Measurements from ENCODE around the gene OR51B2.
"Not testable (repeated sequence)": the region's sequence is repeated elsewhere in the genome, so short reads cannot be mapped to it uniquely, and the experiment has no call there.

OR51B2 gene, protein sequence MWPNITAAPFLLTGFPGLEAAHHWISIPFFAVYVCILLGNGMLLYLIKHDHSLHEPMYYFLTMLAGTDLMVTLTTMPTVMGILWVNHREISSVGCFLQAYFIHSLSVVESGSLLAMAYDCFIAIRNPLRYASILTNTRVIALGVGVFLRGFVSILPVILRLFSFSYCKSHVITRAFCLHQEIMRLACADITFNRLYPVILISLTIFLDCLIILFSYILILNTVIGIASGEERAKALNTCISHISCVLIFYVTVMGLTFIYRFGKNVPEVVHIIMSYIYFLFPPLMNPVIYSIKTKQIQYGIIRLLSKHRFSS

DNA sequence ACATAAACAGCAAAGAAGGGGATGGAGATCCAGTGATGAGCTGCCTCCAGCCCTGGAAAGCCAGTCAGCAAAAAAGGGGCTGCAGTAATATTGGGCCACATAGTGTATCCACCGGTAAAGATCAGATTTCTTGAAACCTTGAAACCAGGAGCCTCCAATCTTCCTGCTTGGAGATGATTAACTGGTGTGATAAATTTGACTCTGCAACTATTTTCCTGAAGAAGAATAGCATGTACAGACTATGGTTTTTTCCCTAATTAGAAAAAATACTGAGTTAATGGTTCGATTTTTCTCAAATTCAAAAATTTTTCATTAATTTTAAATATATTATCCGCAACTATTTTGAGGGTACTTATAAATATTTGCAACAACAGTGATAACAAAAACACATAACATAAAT is at the start of gene OR51B2:
Gene OR51B2, minus strand, starts transcription at position 101 of the 400 bp plus-strand sequence. Its CDS starts 0 bp downstream, at position 101.
- DNase-seq (ENCODE audit: low read depth) = no peak

DNA sequence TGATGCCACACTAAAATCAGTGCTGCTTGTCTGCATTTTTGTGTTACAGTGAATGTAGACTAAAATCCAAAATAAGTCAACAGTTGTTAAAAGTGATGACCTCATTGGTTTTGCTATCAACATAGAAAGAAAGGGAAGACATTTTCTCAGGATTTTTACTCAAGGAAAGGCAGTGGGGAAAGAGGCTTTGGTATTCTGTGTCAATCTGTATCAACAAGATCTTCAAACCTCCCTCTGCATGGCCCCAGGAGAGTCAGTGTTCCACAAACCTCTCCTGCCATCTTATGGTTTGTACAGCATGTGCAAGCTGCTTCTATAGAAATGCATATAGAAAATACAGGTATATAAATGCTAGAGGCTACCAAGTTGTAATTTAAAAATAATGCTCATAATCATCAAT is 45.7 kb upstream of the OR51B2 start:
- DNase-seq (ENCODE audit: low read depth) = peak; percentile 50

DNA sequence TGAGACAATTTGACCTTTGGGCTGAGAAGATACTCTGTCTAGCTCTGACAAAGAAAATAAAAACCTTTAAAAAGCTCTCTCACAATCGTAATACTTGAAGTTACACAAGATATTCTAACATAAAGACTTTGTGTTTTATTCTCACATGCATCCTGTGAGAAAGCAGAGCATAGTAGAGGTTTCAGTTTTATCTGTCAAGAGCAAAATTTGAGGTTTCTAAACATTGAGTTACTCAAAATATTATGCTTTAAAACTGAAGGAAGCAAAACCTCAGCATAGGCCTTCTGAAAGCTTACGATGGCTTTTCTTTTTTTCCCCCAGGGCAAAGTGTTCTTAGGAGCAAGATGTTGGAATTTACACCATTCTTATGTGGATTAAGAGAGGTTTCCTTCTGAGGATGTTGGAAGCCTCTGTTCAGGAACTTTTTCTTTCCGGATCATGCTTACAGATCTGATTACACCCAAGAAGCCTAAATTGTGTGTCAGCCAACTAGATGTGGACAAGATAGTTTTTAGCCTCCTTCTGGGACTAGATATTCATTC is 44.5 kb upstream of the OR51B2 start:
- DNase-seq (ENCODE audit: low read depth) = no peak

DNA sequence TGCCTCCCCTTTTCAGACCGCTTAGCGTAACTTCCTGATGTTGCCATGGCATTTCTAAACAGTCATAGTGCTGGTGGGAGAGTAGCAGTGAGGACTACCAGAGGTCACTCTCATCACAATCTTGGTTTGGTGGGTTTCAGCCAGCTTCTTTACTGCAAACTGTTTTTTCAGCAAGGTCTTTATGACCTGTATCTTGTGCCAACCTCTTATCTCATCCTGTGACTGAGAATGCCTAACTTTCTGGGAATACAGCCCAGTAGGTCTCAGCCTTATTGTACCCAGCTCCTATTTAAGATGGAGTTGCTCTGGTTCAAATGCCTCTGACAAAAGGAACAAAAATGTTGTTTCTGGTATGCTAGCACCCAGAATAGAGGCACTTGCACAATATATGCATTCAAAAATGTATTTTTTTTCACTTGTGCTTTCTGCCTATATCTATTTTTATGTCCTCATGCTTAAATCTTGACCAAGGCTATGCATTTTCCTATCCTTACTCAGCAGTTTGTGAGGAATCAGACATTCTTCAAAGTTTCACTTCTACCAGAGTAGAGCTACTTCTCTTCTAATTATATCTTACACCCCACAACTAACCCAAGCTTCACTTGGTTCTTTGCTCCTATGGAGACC is 43.5 kb upstream of the OR51B2 start:
- DNase-seq (ENCODE audit: low read depth) = peak; percentile 84

DNA sequence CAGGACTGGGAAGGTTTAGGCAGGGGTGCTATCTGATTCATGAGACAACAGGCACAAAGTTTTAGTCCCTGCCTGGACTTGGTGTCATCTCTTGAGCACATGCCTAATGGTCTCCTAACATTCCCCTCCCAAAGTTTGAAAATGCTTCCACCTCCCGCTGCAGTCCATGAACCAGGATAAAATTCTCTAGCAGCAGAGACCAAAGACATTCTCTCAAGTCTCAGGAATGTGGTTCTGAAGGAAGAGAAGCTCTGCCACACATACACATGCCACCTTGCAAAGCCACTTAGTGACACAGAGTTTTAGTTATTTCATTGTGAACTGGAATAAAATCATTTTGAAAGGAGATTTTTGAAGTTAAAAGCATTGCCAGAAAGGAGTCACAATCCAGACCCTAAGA is 42.8 kb upstream of the OR51B2 start:
- no peak for DNase-seq (ENCODE audit: low read depth)

DNA sequence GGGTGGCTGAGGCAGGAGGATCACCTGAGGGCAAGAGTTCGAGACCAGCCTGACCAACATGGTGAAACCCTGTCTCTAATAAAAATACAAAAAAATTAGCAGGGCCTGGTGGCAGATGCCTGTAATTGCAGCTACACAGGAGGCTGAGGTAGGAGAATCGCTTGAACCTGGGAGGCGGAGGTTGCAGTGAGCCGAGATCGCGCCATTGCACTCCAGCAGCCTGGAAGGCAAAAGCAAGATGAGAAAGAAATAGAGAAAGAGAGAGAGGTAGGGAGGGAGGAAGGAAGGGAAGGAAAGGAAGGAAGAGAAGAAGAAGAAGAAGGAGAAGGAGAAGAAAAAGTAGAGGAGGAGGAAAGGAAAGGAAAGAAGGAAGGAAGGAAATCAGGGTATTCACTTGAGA is 42.3 kb upstream of the OR51B2 start:
- DNase-seq (ENCODE audit: low read depth) = not testable (repeated sequence)

DNA sequence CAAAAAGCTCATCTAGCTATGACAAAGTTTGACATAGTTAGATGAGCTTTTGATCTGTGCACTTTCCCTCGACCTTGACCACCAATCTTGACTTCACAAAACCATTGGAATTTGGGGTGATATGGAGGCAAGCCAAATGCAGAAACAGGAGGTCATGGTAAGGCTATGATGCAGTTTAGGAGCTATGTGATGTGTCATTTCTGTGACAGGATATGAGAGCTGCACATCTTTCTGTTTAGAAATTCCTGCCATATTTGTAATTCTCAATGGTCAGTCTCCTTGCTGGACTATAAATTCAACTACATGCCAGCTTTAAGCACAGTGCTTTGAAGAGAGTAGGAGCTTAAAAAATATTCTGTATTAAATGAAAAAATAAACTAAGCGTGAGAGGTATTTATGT is 40.1 kb upstream of the OR51B2 start:
- peak; percentile 55 for DNase-seq (ENCODE audit: low read depth)

DNA sequence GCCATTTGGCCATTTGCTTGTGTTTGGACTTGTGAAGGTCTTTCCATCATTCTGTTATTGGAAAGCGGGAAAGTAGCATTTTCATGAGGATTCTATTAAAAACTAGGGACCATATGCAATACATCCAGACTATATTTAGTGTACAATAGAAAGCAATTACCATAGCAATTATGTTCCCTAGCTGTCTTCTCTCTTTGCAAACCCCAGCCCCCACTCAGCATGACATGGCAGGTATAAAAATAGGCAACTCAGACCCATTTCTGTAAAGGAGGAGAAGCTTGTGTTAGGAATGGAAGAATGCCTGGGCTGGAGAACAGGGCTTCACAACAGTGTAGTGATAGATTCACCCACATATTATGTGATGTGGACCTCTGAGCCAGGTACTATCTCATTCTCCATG is 39.6 kb upstream of the OR51B2 start:
- no peak for DNase-seq (ENCODE audit: low read depth)

DNA sequence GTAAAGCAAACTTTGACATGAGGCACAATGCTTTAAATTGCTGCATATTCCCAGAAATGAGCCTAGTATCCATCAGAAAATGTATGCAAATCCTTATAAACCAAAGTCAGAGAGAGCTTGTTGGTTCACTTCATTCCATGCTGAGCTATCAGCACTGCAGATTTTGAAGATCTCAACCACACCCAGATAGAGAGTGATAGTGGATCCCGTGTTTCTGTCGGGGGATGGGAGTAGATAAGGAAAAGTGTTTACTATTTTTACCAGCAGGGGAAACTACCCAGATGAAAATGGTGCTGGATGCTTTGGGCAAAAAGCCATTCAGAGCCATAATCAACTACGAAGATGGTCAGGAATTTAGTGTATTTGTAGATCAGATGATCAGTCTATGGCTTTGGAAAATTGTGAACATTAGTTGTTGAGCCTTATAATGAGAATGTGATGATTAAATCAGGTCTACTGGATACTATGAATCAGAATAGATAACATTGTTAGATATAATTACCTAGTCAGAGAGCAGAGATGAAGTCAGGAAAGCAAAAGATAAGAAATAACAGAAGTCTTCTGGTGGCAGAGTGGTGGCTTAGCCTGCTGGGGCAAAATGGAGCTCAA is 38.0 kb upstream of the OR51B2 start:
- no peak for DNase-seq (ENCODE audit: low read depth)

DNA sequence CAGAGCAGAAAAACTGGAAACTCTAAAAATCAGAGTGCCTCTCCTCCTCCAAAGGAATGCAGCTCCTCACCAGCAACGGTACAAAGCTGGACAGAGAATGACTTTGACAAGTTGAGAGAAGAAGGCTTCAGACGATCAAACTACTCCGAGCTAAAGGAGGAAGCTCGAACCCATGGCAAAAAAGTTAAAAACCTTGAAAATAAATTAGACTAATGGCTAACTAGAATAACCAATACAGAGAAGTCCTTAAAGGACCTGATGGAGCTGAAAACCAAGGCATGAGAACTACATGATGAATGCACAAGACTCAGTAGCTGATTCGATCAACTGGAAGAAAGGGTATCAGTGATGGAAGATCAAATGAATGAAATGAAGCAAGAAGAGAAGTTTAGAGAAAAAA is 31.9 kb upstream of the OR51B2 start:
- DNase-seq (ENCODE audit: low read depth) = not testable (repeated sequence)

DNA sequence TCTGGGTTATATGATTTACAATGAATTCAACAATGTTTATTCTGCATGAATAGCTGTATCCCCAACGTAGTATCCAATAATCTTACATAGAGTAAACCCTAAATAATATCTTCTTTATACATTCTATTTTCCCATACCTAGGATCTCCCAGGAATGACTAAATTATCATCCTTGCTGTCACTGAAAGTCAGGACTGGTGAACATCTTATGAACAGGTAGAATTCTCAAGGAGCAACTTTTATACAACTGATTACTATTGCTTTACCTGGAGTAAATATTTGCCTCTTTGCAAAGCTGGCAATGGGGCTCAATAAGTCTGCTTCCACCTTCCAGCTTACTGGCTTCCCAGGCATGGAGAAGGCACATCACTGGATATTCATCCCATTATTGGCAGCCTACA is 27.1 kb upstream of the OR51B2 start, which contains the start of gene OR51B6:
Gene OR51B6, plus strand, starts transcription at position 301 of the 400 bp plus-strand sequence. Its CDS starts 0 bp downstream, at position 301.
- no peak for DNase-seq (ENCODE audit: low read depth)

DNA sequence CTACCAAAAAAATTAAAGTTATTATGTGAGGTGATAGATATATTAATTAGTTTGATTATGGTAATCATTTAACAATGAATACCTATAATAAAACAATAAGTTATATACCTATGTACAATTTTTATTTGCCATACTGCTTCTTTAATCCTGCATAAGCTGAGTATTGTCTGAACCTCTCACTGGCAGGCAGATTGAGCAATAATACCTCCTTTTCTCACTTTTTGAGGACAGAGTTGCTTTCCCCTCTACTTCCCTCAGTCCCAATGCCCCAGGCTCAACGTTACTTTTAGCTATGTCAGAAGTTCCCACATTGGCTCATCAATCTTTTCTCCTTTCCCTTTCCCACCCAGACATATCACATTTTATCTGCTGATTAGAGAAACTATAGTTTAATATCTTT is 25.5 kb upstream of the OR51B2 start:
- DNase-seq (ENCODE audit: low read depth) = no peak

DNA sequence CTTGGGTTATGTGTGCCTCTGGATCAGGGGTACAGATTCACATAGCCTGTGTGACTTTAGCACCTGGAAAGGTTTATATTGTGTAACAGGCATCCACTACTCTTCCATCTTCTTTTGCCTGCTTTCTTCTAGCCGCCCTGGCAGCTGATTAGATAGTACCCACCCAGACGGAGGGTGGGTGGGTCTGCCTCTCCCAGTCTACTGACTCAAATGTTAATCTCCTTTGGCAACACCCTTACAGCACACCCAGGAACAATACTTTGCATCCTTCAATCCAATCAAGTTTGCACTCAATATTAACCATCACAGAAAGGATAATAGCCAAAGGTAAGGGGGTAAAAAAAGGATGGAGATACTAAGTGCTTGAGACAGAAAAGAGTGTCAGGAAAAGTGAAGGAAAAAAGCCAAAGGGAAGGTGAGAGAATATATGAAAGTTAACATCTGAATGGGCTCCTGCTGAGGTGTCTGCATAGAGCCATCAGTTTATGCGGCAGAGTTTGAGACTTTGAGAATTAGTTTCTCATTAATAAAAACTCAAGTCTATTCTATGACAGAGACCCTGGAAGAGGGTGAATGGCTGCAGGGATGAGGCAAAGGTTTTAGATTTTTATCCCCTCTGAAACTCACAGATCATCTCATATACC is 24.6 kb upstream of the OR51B2 start:
- DNase-seq (ENCODE audit: low read depth) = no peak

DNA sequence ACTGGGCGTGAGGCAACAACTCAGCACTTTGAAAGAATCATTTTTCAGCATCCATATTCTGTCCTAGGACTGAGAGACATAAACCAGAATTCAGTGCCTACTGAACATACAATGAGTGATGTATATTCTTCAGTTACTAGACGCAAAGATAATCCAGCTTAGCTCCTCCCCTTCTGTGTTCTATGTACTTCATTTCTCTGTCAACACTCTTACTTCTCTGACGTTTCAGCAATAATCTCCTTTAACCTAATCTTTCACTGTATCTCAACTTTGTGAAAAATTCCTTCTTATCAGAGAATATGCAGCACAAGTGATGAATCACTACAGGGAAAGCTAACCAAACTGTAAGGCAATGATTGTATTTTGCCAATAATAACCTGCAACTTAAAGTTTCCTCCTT is 21.7 kb upstream of the OR51B2 start:
- DNase-seq (ENCODE audit: low read depth) = no peak

DNA sequence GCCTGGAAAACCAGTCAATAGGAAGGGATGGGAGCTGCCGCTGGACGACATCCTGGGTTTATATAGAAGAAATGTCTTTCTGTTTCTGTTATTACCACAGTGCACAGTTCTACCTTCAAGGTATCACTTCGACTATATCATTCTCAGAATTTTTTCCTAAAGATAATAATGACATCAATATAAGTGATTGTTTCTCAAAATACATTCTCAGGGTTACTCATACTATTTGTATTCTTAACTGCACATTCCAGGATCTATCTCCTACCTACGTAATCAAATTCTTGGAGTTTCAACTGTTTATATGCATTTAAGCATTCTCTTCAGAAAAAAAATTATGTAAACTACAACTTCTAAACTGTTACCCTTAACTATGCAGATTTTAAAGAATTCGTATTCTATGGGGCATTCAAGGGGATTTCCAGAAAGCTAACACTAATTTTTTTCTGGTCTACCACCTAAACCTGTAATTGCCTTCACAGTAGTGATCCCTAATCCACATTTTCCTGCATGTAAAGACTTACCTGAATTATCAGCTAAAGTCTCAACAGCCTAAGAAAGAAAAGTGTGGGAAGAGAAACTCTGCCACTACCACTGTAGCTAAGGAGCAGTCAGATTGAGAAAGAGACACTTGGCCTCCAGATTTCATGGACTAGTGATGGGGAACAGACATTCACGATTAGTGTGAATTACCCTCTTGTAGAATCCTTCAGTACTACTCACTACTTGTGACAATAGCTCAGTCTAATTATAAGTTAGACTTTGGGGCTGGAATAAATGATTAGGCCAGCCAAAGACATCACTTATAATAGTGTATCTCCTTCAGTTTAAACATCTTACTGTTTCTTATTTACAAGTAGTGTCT is 19.6 kb upstream of the OR51B2 start, which contains the start of gene OR51B5:
Gene OR51B5, minus strand, starts transcription at position 51 of the 862 bp plus-strand sequence. Its CDS starts 0 bp downstream, at position 51.
- DNase-seq (ENCODE audit: low read depth) = no peak

DNA sequence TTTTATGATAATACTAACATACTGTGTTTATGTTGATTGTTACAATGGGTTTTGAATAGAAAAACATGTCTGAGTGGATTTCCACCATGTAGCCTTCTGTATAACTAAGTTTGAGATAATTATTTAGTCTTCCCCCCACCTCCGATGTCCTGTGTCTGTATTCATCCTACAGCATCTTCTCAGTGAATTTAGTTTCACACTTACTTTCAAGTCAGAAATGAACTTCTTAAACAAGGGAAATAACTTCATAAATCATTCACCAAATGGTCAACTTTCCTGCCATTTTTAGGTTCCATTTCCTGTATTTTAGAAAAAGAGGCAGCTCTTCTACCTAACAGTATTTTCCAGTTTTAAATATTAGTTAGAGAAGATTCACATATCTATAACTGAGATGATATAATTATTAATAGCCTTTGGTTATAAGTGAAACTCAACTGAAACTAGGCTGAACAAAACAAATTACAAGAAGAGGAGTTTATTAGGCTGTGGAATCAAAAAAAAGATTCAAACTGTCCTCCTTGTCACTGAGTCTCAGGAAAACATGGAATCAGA is 15.8 kb upstream of the OR51B2 start:
- no peak for DNase-seq (ENCODE audit: low read depth)

DNA sequence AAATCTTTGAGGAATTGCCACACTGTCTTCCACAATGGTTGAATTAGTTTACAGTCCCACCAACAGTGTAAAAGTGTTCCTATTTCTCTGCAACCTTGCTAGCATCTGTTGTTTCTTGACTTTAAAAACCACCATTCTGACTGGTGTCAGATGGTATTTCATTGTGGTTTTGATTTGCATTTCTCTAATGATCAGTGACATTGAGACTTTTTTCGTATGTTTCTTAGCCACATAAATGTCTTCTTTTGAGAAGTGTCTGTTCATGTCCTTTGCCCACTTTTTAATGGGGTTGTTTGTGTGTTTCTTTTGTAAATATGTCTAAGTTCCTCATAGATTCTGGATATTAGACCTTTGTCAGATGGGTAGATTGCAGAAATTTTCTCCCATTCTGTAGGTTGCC is 13.2 kb upstream of the OR51B2 start:
- DNase-seq (ENCODE audit: low read depth) = not testable (repeated sequence)

DNA sequence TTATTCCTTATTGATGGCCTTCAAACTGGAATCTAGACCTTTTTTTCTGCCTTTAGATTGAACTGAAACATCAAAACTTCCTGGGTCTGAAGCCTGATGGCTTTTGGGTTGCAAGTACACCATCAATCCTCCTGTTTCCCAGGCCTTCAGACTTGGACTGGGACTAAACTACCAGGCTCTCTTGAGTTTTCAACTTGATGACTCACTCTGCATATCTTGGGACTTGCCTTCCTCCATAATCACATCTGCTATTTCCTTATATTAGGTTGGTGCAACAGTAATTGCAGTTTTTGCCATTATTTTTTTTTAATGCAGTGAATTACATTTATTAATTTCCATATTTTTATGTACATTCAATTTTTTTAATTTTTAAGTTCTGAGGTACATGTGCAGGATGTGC is 12.2 kb upstream of the OR51B2 start:
- no peak for DNase-seq (ENCODE audit: low read depth)

DNA sequence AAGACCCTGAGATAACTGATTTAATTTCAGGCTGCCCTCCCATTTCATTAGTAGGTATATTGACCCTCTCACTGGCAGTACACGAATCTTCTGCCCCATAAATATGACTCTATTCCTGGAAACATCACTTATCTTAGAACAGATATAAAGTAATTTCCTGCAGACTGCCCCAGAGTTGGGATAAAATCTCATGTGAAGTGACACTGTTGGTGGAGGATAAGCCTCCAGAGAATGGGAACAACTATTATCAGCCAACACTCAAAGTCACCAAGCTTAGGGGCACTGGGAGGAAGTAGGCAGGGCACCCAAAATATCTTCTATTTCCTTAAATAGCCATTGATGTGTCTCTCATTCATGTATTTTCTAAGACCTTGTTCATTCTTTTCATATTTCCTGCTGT is 11.1 kb upstream of the OR51B2 start:
- DNase-seq (ENCODE audit: low read depth) = no peak

DNA sequence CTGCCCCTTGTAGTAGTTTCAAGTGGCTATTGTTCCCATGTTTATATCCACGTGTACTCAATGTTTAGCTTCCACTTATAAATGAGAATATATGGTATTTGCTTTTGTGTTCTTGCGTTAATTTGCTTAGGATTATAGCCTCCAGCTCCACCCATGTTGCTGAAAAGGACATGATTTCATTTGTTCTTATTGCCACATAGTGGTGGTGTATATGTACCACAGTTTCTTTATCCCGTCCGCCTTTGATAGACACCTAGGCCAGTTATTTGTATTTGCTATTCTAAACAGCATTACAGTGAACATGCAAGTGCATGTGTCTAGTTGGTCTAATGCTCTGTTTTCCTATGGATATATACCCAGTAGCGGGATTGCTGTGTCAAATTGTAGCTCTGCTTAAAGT is 6.8 kb downstream of the OR51B2 start:
- DNase-seq (ENCODE audit: low read depth) = no peak

Data from fibroblast of gingiva (primary cell).